Kidney epithelial cell (primary cell): ENCODE results near the gene NPR3. TPM values are rescaled to one million over a fixed set of nuclear protein-coding genes. Genes with fewer than 3 reads are reported as not detected.
A peak's percentile ranks its signal among the peaks of the same experiment; 100 is the strongest.
"Not testable (repeated sequence)": the region's sequence is repeated elsewhere in the genome, so short reads cannot be mapped to it uniquely, and the experiment has no call there.

Experiments used
- DNase-seq: peaks from one replicate; pipeline ENCODE4 v3.0.0-alpha.2; 2010; ENCODE audit warnings: low read depth
- H3K27me3 ChIP-seq: 2 replicates; pipeline ENCODE4 v1.6.0; 2011; ENCODE audit warnings: low read length; ENCODE audit not compliant: control insufficient read depth, insufficient read depth
- H3K36me3 ChIP-seq: 2 replicates; pipeline ENCODE4 v1.5.1; 2011; ENCODE audit warnings: low read length; ENCODE audit not compliant: control insufficient read depth, insufficient read depth
- H3K4me3 ChIP-seq: 2 replicates; pipeline ENCODE4 v1.5.1; 2011; ENCODE audit warnings: low read depth, mild to moderate bottlenecking, control low read depth, low read length
- CTCF ChIP-seq: IDR thresholded peaks from 2 replicates; pipeline ENCODE4 v1.5.1; 2011; ENCODE audit warnings: mild to moderate bottlenecking, moderate library complexity, low read length, control low read depth, inconsistent platforms; ENCODE audit not compliant: insufficient read depth, poor library complexity, severe bottlenecking
- total RNA-seq: library from RNA; depleted of rRNA; stranded (reverse); fragments of >200 nt; gene quantifications from 2 replicates; pipeline ENCODE4 v1.2.3, GENCODE V29; 2015

NPR3 gene
- total RNA-seq, 1 donor from 2014 or later: 0.13 TPM

GRCh38 chr5:32791536-32792243 lies 80.6 kb downstream of the NPR3 start:
- DNase-seq: no peak
- H3K36me3 ChIP-seq: no peaks in the 10 kb centered on the region
- TF ChIP-seq CTCF: no peak
- no peak overlapping the region for H3K4me3 ChIP-seq
- H3K27me3 ChIP-seq: no peaks in the 10 kb centered on the region

- TF ChIP-seq CTCF: peak; percentile 19
- no peaks in the 10 kb centered on the region for H3K27me3 ChIP-seq
- no peak overlapping the region for H3K4me3 ChIP-seq
- H3K36me3 ChIP-seq: no peaks in the 10 kb centered on the region
- no peak for DNase-seq
Measured at GRCh38 chr5:32794086-32794485, 83.0 kb downstream of the NPR3 start.

- TF ChIP-seq CTCF: no peak
- DNase-seq: no peak
- no peaks in the 10 kb centered on the region for H3K27me3 ChIP-seq
Measured at GRCh38 chr5:32802764-32803163, 91.6 kb downstream of the NPR3 start.

GRCh38 chr5:32803656-32804055 lies 92.5 kb downstream of the NPR3 start:
- Histone ChIP-seq H3K27me3 (no peaks in the 10 kb centered on the region), H3K4me3 (no peak overlapping the region), H3K36me3 (no peaks in the 10 kb centered on the region)
- DNase-seq: no peak
- TF ChIP-seq CTCF: no peak

More at GRCh38 chr5:32802764-32803163, 91.6 kb downstream of the NPR3 start:
- Histone ChIP-seq H3K4me3 (no peak overlapping the region), H3K36me3 (no peaks in the 10 kb centered on the region)

- not testable (repeated sequence) for H3K27me3 ChIP-seq, H3K36me3 ChIP-seq, H3K4me3 ChIP-seq, DNase-seq
Measured at GRCh38 chr5:32805462-32805861, 94.3 kb downstream of the NPR3 start.

GRCh38 chr5:32805971-32806638 lies 95.0 kb downstream of the NPR3 start:
- DNase-seq: no peak
- no peak overlapping the region for H3K4me3 ChIP-seq
- no peak for TF ChIP-seq CTCF
- no peaks in the 10 kb centered on the region for H3K36me3 ChIP-seq
- H3K27me3 ChIP-seq: no peaks in the 10 kb centered on the region
